HepG2 (cell line): ENCODE data around the gene SOCS1. TPM values are rescaled to one million over a fixed set of nuclear protein-coding genes. Genes with fewer than 3 reads are reported as not detected.

Experiments used
- ARHGAP35 ChIP-seq: sonication (generic); formaldehyde crosslinking; IDR thresholded peaks from 2 replicates; pipeline ENCODE4 v1.9.0; 2022; ENCODE audit warnings: mild to moderate bottlenecking, inconsistent platforms, moderate library complexity, missing genetic modification reagents, borderline replicate concordance
- BHLHE40 ChIP-seq: IDR thresholded peaks from 2 replicates; pipeline ENCODE4 v1.6.1; 2011; ENCODE audit warnings: low read length, improper control_type of control experiment
- FOXC1 ChIP-seq: sonication (generic); formaldehyde crosslinking; IDR thresholded peaks from 2 replicates; pipeline ENCODE4 v1.8.0; 2022; ENCODE audit warnings: mild to moderate bottlenecking, missing genetic modification reagents, borderline replicate concordance
- HNRNPLL ChIP-seq: fragments of 200-400 bp; formaldehyde crosslinking; IDR thresholded peaks from 2 replicates; pipeline ENCODE4 v1.6.1; 2017; ENCODE audit warnings: mild to moderate bottlenecking, low read depth, low read length; ENCODE audit not compliant: poor library complexity, severe bottlenecking
- JUNB ChIP-seq: sonication (generic); formaldehyde crosslinking; IDR thresholded peaks from 2 replicates; pipeline ENCODE4 v1.8.0; 2022; ENCODE audit warnings: missing genetic modification reagents, mild to moderate bottlenecking, borderline replicate concordance
- MBNL3 ChIP-seq: fragments of 250-450 bp; sonication (Bioruptor Pico); conservative IDR thresholded peaks from 2 replicates; pipeline ENCODE4 v1.8.0; 2022; ENCODE audit warnings: mild to moderate bottlenecking, inconsistent platforms
- MXD1 ChIP-seq: sonication (generic); formaldehyde crosslinking; IDR thresholded peaks from 2 replicates; pipeline ENCODE4 v1.4.0; 2020; ENCODE audit warnings: mild to moderate bottlenecking, missing genetic modification reagents
- NR2F2 ChIP-seq: IDR thresholded peaks from 2 replicates; pipeline ENCODE4 v1.6.1; 2012; ENCODE audit warnings: low read depth, inconsistent platforms, borderline replicate concordance
- REL ChIP-seq: sonication (generic); formaldehyde crosslinking; conservative IDR thresholded peaks from 2 replicates; pipeline ENCODE4 v1.8.0; 2022; ENCODE audit warnings: mild to moderate bottlenecking, missing genetic modification reagents, moderate library complexity
- SMAD3 ChIP-seq: sonication (generic); formaldehyde crosslinking; IDR thresholded peaks from 2 replicates; pipeline ENCODE4 v1.4.0; 2020; ENCODE audit warnings: missing genetic modification reagents
- SP140L ChIP-seq: sonication (generic); formaldehyde crosslinking; IDR thresholded peaks from 2 replicates; pipeline ENCODE4 v1.4.0; 2020; ENCODE audit warnings: missing genetic modification reagents, borderline replicate concordance
- TRIM24 ChIP-seq: sonication (generic); formaldehyde crosslinking; IDR thresholded peaks from 2 replicates; pipeline ENCODE4 v1.8.0; 2022; ENCODE audit warnings: mild to moderate bottlenecking, missing genetic modification reagents
- ZFP37 ChIP-seq: sonication (generic); formaldehyde crosslinking; IDR thresholded peaks from 2 replicates; pipeline ENCODE4 v1.4.0; 2020; ENCODE audit warnings: missing genetic modification reagents, borderline replicate concordance
- ZNF230 ChIP-seq: sonication (generic); formaldehyde crosslinking; IDR thresholded peaks from 2 replicates; pipeline ENCODE4 v1.4.0; 2020; ENCODE audit warnings: mild to moderate bottlenecking, missing genetic modification reagents
- ZNF260 ChIP-seq: sonication (generic); formaldehyde crosslinking; IDR thresholded peaks from 2 replicates; pipeline ENCODE4 v1.4.0; 2020; ENCODE audit warnings: missing genetic modification reagents, low read depth, mild to moderate bottlenecking, borderline replicate concordance
- ZNF280B ChIP-seq: sonication (generic); formaldehyde crosslinking; IDR thresholded peaks from 2 replicates; pipeline ENCODE4 v1.5.0; 2020; ENCODE audit warnings: missing genetic modification reagents, mild to moderate bottlenecking, borderline replicate concordance
- polyA plus RNA-seq, 8 experiments: library from polyadenylated mRNA; depleted of rRNA in 3 of 8; stranded (reverse) in 7 of 8; unstranded in 1 of 8; fragments of >200 nt; fragmentation: Illumina TruSeq in 4 of 8; extraction: Trizol in 4 of 8; gene quantifications; 2 replicates each; pipeline versions ENCODE4 v1.2.1 to v1.2.3, GENCODE V29; 2011 to 2016; ENCODE audit warnings: low read depth in 4 of 8, missing spikeins in 1 of 8, mixed read lengths in 1 of 8; ENCODE audit not compliant: insufficient read depth in 1 of 8
- total RNA-seq, 5 experiments: library from RNA; depleted of rRNA; stranded (reverse); fragments of >200 nt; fragmentation: Illumina TruSeq; extraction: Trizol; gene quantifications; 2 replicates each; pipeline ENCODE4 v1.2.3, GENCODE V29; 2016; ENCODE audit warnings: low read depth in 1 of 5
- TF ChIP-seq, protein P1 (sequence below), 2 experiments: IDR thresholded peaks; 2 replicates each; pipeline ENCODE4 v1.6.1; 2011 to 2012; ENCODE audit warnings: low read length in 2 of 2, borderline replicate concordance in 1 of 2, low read depth in 1 of 2, mild to moderate bottlenecking in 1 of 2, moderate library complexity in 1 of 2
- TF ChIP-seq, protein P2 (sequence below): IDR thresholded peaks from 2 replicates; pipeline ENCODE4 v1.6.1; 2016; ENCODE audit warnings: mild to moderate bottlenecking
- TF ChIP-seq, protein P3 (sequence below): fragments of 450-650 bp; IDR thresholded peaks from 2 replicates; pipeline ENCODE4 v1.6.1; 2017; ENCODE audit warnings: mild to moderate bottlenecking

SOCS1 gene
- total and polyA plus RNA-seq, 2 of the 13 experiments (the other 11 are each of a cell fraction or from before 2014, with no cell fraction given): 5.3 to 6.3 TPM

DNA sequence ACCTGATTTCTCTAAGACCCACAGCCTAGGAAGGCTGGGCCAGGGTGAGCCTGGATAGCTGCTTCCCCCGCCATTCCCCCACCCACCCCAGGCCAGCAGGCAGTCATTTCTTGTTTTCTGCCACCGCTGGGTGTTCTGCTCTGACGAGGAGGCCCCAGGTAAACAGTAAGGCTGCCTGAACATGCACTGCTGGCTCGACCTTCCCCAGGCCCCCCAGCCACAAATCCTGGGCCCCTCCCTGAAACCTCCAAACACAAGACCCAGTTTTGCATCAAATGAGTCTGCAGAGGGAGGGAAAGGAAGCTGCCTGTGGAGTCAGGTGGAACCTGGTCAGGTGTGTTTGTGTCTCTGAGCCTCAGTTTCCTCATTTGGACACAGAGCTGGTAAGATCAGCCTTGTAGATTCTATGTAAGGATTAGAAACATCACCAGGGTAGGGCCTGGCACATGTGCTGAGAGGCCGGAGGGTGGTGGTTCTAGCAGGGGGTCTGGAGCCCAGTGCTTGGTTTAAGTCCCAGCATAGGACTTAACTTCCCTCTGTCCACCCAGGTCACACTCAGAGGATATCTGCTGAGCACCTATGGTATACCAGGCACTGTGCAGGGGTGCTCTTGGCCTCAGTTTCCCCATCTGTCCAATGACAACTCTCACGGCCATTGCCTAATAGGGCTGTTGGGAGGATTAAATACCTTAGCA is 44.0 kb upstream of the SOCS1 start (continued):
- TF ChIP-seq, protein P1, sequence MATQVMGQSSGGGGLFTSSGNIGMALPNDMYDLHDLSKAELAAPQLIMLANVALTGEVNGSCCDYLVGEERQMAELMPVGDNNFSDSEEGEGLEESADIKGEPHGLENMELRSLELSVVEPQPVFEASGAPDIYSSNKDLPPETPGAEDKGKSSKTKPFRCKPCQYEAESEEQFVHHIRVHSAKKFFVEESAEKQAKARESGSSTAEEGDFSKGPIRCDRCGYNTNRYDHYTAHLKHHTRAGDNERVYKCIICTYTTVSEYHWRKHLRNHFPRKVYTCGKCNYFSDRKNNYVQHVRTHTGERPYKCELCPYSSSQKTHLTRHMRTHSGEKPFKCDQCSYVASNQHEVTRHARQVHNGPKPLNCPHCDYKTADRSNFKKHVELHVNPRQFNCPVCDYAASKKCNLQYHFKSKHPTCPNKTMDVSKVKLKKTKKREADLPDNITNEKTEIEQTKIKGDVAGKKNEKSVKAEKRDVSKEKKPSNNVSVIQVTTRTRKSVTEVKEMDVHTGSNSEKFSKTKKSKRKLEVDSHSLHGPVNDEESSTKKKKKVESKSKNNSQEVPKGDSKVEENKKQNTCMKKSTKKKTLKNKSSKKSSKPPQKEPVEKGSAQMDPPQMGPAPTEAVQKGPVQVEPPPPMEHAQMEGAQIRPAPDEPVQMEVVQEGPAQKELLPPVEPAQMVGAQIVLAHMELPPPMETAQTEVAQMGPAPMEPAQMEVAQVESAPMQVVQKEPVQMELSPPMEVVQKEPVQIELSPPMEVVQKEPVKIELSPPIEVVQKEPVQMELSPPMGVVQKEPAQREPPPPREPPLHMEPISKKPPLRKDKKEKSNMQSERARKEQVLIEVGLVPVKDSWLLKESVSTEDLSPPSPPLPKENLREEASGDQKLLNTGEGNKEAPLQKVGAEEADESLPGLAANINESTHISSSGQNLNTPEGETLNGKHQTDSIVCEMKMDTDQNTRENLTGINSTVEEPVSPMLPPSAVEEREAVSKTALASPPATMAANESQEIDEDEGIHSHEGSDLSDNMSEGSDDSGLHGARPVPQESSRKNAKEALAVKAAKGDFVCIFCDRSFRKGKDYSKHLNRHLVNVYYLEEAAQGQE (IDR thresholded peaks at IDR 0.05; ENCODE audit: borderline replicate concordance in 1 of 2, low read depth in 1 of 2, low read length in 2 of 2): no peak
- TF ChIP-seq SP140L (CRISPR knock-in tag) (no peak), NR2F2 (no peak), ZNF230 (CRISPR knock-in tag) (no peak), MXD1 (CRISPR knock-in tag) (no peak), SMAD3 (CRISPR knock-in tag) (no peak), JUNB (no peak), HNRNPLL (no peak), BHLHE40 (no peak), REL (CRISPR knock-in tag) (no peak), ZNF280B (CRISPR knock-in tag) (no peak), MBNL3 (no peak), ARHGAP35 (CRISPR knock-in tag) (0 out of 2 replicates have a peak, but pooled peaks have one; percentile 25), ZNF260 (CRISPR knock-in tag) (no peak), ZFP37 (0 out of 2 replicates have a peak, but pooled peaks have one; percentile 71), FOXC1 (CRISPR knock-in tag) (0 out of 2 replicates have a peak, but pooled peaks have one; percentile 51), TRIM24 (CRISPR knock-in tag) (no peak)
- TF ChIP-seq, protein P2, sequence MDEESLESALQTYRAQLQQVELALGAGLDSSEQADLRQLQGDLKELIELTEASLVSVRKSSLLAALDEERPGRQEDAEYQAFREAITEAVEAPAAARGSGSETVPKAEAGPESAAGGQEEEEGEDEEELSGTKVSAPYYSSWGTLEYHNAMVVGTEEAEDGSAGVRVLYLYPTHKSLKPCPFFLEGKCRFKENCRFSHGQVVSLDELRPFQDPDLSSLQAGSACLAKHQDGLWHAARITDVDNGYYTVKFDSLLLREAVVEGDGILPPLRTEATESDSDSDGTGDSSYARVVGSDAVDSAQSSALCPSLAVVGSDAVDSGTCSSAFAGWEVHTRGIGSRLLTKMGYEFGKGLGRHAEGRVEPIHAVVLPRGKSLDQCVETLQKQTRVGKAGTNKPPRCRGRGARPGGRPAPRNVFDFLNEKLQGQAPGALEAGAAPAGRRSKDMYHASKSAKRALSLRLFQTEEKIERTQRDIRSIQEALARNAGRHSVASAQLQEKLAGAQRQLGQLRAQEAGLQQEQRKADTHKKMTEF: no peak
- TF ChIP-seq, protein P3, sequence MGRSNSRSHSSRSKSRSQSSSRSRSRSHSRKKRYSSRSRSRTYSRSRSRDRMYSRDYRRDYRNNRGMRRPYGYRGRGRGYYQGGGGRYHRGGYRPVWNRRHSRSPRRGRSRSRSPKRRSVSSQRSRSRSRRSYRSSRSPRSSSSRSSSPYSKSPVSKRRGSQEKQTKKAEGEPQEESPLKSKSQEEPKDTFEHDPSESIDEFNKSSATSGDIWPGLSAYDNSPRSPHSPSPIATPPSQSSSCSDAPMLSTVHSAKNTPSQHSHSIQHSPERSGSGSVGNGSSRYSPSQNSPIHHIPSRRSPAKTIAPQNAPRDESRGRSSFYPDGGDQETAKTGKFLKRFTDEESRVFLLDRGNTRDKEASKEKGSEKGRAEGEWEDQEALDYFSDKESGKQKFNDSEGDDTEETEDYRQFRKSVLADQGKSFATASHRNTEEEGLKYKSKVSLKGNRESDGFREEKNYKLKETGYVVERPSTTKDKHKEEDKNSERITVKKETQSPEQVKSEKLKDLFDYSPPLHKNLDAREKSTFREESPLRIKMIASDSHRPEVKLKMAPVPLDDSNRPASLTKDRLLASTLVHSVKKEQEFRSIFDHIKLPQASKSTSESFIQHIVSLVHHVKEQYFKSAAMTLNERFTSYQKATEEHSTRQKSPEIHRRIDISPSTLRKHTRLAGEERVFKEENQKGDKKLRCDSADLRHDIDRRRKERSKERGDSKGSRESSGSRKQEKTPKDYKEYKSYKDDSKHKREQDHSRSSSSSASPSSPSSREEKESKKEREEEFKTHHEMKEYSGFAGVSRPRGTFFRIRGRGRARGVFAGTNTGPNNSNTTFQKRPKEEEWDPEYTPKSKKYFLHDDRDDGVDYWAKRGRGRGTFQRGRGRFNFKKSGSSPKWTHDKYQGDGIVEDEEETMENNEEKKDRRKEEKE: no peak
